Endothelial cell of umbilical vein (primary cell): ENCODE measurements around the gene PARD3B. TPM values are rescaled to one million over a fixed set of nuclear protein-coding genes. Genes with fewer than 3 reads are reported as not detected.

ENCODE experiments used
- BruUV-seq: library from RNA; stranded (reverse); fragments of 400-500 nt; replicated peaks from 2 replicates; lab custom pipeline; 2021; lab: Mats Ljungman, UMichigan
- CTCF ChIA-PET: fragments of 300-600, 350-600 bp; sonication (Branson Sonifier 250); formaldehyde crosslinking; loops from one replicate; lab custom pipeline; 2021; ENCODE audit warnings: antibody characterized with exemption, inconsistent platforms; lab: Charles Lee
- POLR2A ChIA-PET: fragments of 300-600, 350-600 bp; sonication (Branson Sonifier 250); formaldehyde crosslinking; loops from one replicate; lab custom pipeline; 2021; ENCODE audit warnings: antibody characterized with exemption, inconsistent platforms; lab: Charles Lee
- DNase-seq: peaks from one replicate; pipeline ENCODE4 v3.0.0-alpha.2; 2011; ENCODE audit warnings: low read depth, low spot score
- FAIRE-seq: peaks from 2 replicates; lab custom pipeline; 2011; peaks lifted over from hg19 to GRCh38; lab: Jason Lieb, UNC
- H2AFZ ChIP-seq: 2 replicates; pipeline ENCODE4 v1.6.0; 2012; ENCODE audit warnings: low read depth, low read length, control low read depth, inconsistent platforms
- H3K27ac ChIP-seq: 2 replicates; pipeline ENCODE4 v1.5.1; 2011; ENCODE audit warnings: low read depth, mild to moderate bottlenecking, control low read depth, low read length, moderate library complexity; ENCODE audit not compliant: insufficient read depth
- H3K27me3 ChIP-seq, 2 experiments: 2 replicates each; pipeline versions ENCODE4 v1.6.0 to v1.6.1; 2011; ENCODE audit warnings: low read length in 2 of 2, mixed read lengths in 1 of 2; ENCODE audit not compliant: control insufficient read depth in 2 of 2, insufficient read depth in 2 of 2
- H3K36me3 ChIP-seq, 2 experiments: 2 replicates in 1 of 2; 3 replicates in 1 of 2; pipeline ENCODE4 v1.5.1; 2011; ENCODE audit warnings: low read length in 2 of 2, mild to moderate bottlenecking in 1 of 2, moderate library complexity in 1 of 2; ENCODE audit not compliant: control insufficient read depth in 2 of 2, insufficient read depth in 2 of 2; ENCODE audit errors: extremely low read depth in 1 of 2
- H3K4me1 ChIP-seq: 3 replicates; pipeline ENCODE4 v1.5.1; 2011; ENCODE audit warnings: mild to moderate bottlenecking, low read length; ENCODE audit not compliant: control insufficient read depth, insufficient read depth; ENCODE audit errors: extremely low read depth
- H3K4me2 ChIP-seq: 2 replicates; pipeline ENCODE4 v1.6.1; 2011; ENCODE audit warnings: low read length, control low read depth, mixed read lengths; ENCODE audit not compliant: insufficient read depth
- H3K4me3 ChIP-seq, 3 experiments: fragments of 200-600 bp in 1 of 3; sonication (generic), shearing (Covaris generic) in 1 of 3; replicated peaks in 1 of 3; 2 replicates each; pipeline ENCODE4 v1.5.1; 2011 to 2016; ENCODE audit warnings: control low read depth in 3 of 3, low read length in 3 of 3, mild to moderate bottlenecking in 2 of 3, inconsistent platforms in 1 of 3, low read depth in 1 of 3, moderate library complexity in 1 of 3; ENCODE audit not compliant: insufficient read depth in 1 of 3
- H3K79me2 ChIP-seq: 2 replicates; pipeline ENCODE4 v1.6.0; 2012; ENCODE audit warnings: low read length, inconsistent platforms; ENCODE audit not compliant: control insufficient read depth, insufficient read depth
- H3K9ac ChIP-seq: replicated peaks from 2 replicates; pipeline ENCODE3; 2011; ENCODE audit warnings: low read length, control low read depth; ENCODE audit not compliant: insufficient read depth; ENCODE audit errors: extremely low read depth
- H3K9me1 ChIP-seq: replicated peaks from 3 replicates; pipeline ENCODE4 v1.6.0; 2011; ENCODE audit warnings: mild to moderate bottlenecking, low read length; ENCODE audit not compliant: control insufficient read depth, insufficient read depth; ENCODE audit errors: extremely low read depth
- H3K9me3 ChIP-seq: replicated peaks from 2 replicates; pipeline ENCODE4 v1.5.1; 2012; ENCODE audit warnings: low read length, inconsistent platforms; ENCODE audit not compliant: control insufficient read depth, insufficient read depth
- H4K20me1 ChIP-seq: replicated peaks from 2 replicates; pipeline ENCODE3; 2011; ENCODE audit warnings: mild to moderate bottlenecking, low read length; ENCODE audit not compliant: control insufficient read depth, insufficient read depth; ENCODE audit errors: extremely low read depth
- CTCF ChIP-seq, 2 donors: IDR thresholded peaks; 1 replicate in 1 of 2; 2 replicates in 1 of 2; pipeline ENCODE4 v1.5.1; 2011; ENCODE audit warnings: low read length in 2 of 2, mild to moderate bottlenecking in 2 of 2, moderate library complexity in 2 of 2, control low read depth in 1 of 2, inconsistent platforms in 1 of 2, low read depth in 1 of 2; ENCODE audit not compliant: insufficient read depth in 1 of 2; ENCODE audit errors: extremely low read depth in 1 of 2
- EZH2 ChIP-seq: IDR thresholded peaks from 2 replicates; pipeline ENCODE4 v1.6.1; 2012; ENCODE audit warnings: borderline replicate concordance, low read depth, mild to moderate bottlenecking, moderate library complexity, low read length, inconsistent platforms; ENCODE audit not compliant: severe bottlenecking
- FOS ChIP-seq: IDR thresholded peaks from 2 replicates; pipeline ENCODE4 v1.6.1; 2011; ENCODE audit warnings: mild to moderate bottlenecking, low read length, moderate library complexity, borderline replicate concordance; ENCODE audit not compliant: insufficient read depth
- GATA2 ChIP-seq: IDR thresholded peaks from 2 replicates; pipeline ENCODE4 v1.7.0; 2011; ENCODE audit warnings: low read depth, mild to moderate bottlenecking, moderate library complexity, mixed read lengths, low read length; ENCODE audit not compliant: insufficient read length, insufficient read depth
- JUN ChIP-seq: IDR thresholded peaks from 2 replicates; pipeline ENCODE4 v1.6.1; 2011; ENCODE audit warnings: borderline replicate concordance, low read depth; ENCODE audit not compliant: insufficient read length, insufficient read depth
- MAX ChIP-seq: IDR thresholded peaks from 2 replicates; pipeline ENCODE4 v1.6.1; 2011; ENCODE audit not compliant: insufficient read depth, insufficient read length
- MYC ChIP-seq: IDR thresholded peaks from one replicate; pipeline ENCODE4 v1.6.1; 2011; ENCODE audit warnings: mild to moderate bottlenecking, low read depth, low read length
- POLR2A ChIP-seq: IDR thresholded peaks from 2 replicates; pipeline ENCODE4 v1.6.1; 2012; ENCODE audit warnings: low read depth, mild to moderate bottlenecking, control low read depth, low read length
- POLR2AphosphoS5 ChIP-seq: IDR thresholded peaks from 2 replicates; pipeline ENCODE4 v1.6.1; 2012; ENCODE audit warnings: low read depth, mild to moderate bottlenecking, control low read depth, low read length, moderate library complexity; ENCODE audit not compliant: insufficient read depth
- dilution Hi-C: fragments of 300-500 bp; cut with MboI; formaldehyde crosslinking; loops from one replicate; pipeline ENCODE4 v1.15.0; 2019; ENCODE audit warnings: low sequenced_read_pairs; ENCODE audit not compliant: extremely low pct_ligation_motif_present
- intact Hi-C: fragments of 100-400 bp; cut with micrococcal nuclease; formaldehyde crosslinking; loops from one replicate; pipeline ENCODE4 v1.10.0; 2022
- polyA plus RNA-seq, 4 experiments: library from polyadenylated mRNA; depleted of rRNA in 3 of 4; stranded (reverse) in 3 of 4; unstranded in 1 of 4; fragments of >200 nt; gene quantifications; 2 replicates each; pipeline versions ENCODE4 v1.2.1 to v1.2.3, GENCODE V29; 2011 to 2012; ENCODE audit warnings: missing spikeins in 1 of 4
- total RNA-seq: library from RNA; stranded (reverse); gene quantifications from 2 replicates; pipeline ENCODE4 v1.2.3, GENCODE V29; 2021

Gene PARD3B
- total and polyA plus RNA-seq, 2 donors (not counting 3 experiments of a cell fraction or from before 2014, with no cell fraction given) = 2.2 to 30.9 TPM

- ChIA-PET CTCF (interaction anchor here (1.4 kb wide), 1 partner anchor 24 kb away, joined by 4 read pairs; no protein-coding TSS in a partner anchor), POLR2A (no interaction called here)
- no peak for DNase-seq
- H3K4me1 ChIP-seq = no peaks in the 10 kb centered on the region
- no peak overlapping the region for H3K27ac ChIP-seq
- no peak overlapping the region for H2AFZ ChIP-seq
- no peaks in the 10 kb centered on the region for H3K9me1 ChIP-seq
- TF ChIP-seq CTCF (IDR thresholded peaks at IDR 0.05; ENCODE audit: extremely low read depth in 1 of 2, insufficient read depth in 1 of 2, low read depth in 1 of 2, low read length in 2 of 2) = no peak
- no peak for TF ChIP-seq FOS
- dilution Hi-C loops = no loop called here
- no peaks in the 10 kb centered on the region for H3K36me3 ChIP-seq
- intact Hi-C loops = no loop called here
- no peak overlapping the region for H3K4me3 ChIP-seq
- no peaks in the 10 kb centered on the region for H4K20me1 ChIP-seq
- H3K79me2 ChIP-seq = no peaks in the 10 kb centered on the region
- FAIRE-seq = no peak
- H3K9me3 ChIP-seq = no peaks in the 10 kb centered on the region
- H3K4me2 ChIP-seq = no peak overlapping the region
- no TSS peak for BruUV-seq
- H3K27me3 ChIP-seq = no peaks in the 10 kb centered on the region
- H3K9ac ChIP-seq = no peak overlapping the region
These were observed 289.6 kb downstream of the PARD3B start for GRCh38 chr2:204834716-204835384.

- H3K4me3 ChIP-seq = no peak overlapping the region
- DNase-seq = no peak
- ChIA-PET CTCF (no interaction called here), POLR2A (no interaction called here)
- H3K27ac ChIP-seq = no peak overlapping the region
- H3K9me3 ChIP-seq = no peaks in the 10 kb centered on the region
- H3K9me1 ChIP-seq = no peaks in the 10 kb centered on the region
- no peak for FAIRE-seq
- dilution Hi-C loops = no loop called here
- intact Hi-C loops = no loop called here
- H2AFZ ChIP-seq = no peak overlapping the region
- BruUV-seq = no TSS peak
- H3K79me2 ChIP-seq = no peaks in the 10 kb centered on the region
- no peaks in the 10 kb centered on the region for H3K4me1 ChIP-seq
- H3K27me3 ChIP-seq = no peaks in the 10 kb centered on the region
- no peaks in the 10 kb centered on the region for H4K20me1 ChIP-seq
- H3K36me3 ChIP-seq = no peaks in the 10 kb centered on the region
- H3K4me2 ChIP-seq = no peak overlapping the region
- no peak overlapping the region for H3K9ac ChIP-seq
- TF ChIP-seq POLR2A (no peak), MYC (no peak), JUN (no peak), MAX (no peak), FOS (no peak), POLR2AphosphoS5 (no peak), EZH2 (no peak), CTCF (IDR thresholded peaks at IDR 0.05; ENCODE audit: extremely low read depth in 1 of 2, insufficient read depth in 1 of 2, low read depth in 1 of 2, low read length in 2 of 2) (no peak), GATA2 (no peak)
These were observed 290.5 kb downstream of the PARD3B start for GRCh38 chr2:204835786-204836185.
